DOHH2 (cell line): Measurements from ENCODE around the gene DOCK4.

ENCODE experiments used
- H3F3A ChIP-seq: fragments of 200-600 bp; sonication (generic), shearing (Covaris generic); 2 replicates; pipeline ENCODE4 v1.6.0; 2016; ENCODE audit warnings: antibody characterized with exemption, mild to moderate bottlenecking; ENCODE audit not compliant: control insufficient read depth, insufficient read depth
- H3K27ac ChIP-seq: fragments of 200-600 bp; sonication (generic); 2 replicates; pipeline ENCODE4 v1.5.1; 2014; ENCODE audit warnings: low read depth, mild to moderate bottlenecking, low read length, moderate library complexity
- H3K27me3 ChIP-seq: fragments of 200-600 bp; sonication (generic); 2 replicates; pipeline ENCODE4 v1.6.1; 2014; ENCODE audit warnings: mild to moderate bottlenecking, low read length, mixed read lengths; ENCODE audit not compliant: control insufficient read depth
- H3K36me3 ChIP-seq: fragments of 200-600 bp; sonication (generic); 2 replicates; pipeline ENCODE4 v1.6.1; 2014; ENCODE audit warnings: mild to moderate bottlenecking, low read length, moderate library complexity, mixed read lengths; ENCODE audit not compliant: control insufficient read depth
- H3K4me1 ChIP-seq: fragments of 200-600 bp; sonication (generic); 2 replicates; pipeline ENCODE4 v1.6.1; 2014; ENCODE audit warnings: mild to moderate bottlenecking, low read length, mixed read lengths; ENCODE audit not compliant: control insufficient read depth
- H3K4me2 ChIP-seq: fragments of 200-600 bp; sonication (generic); 2 replicates; pipeline ENCODE4 v1.6.0; 2014; ENCODE audit warnings: mild to moderate bottlenecking, low read length, moderate library complexity
- H3K4me3 ChIP-seq: fragments of 200-600 bp; sonication (generic); 2 replicates; pipeline ENCODE4 v1.5.1; 2014; ENCODE audit warnings: mild to moderate bottlenecking, low read length, mixed read lengths
- H3K79me2 ChIP-seq: fragments of 200-600 bp; sonication (generic); 2 replicates; pipeline ENCODE4 v1.6.1; 2014; ENCODE audit warnings: mild to moderate bottlenecking, low read length, mixed read lengths; ENCODE audit not compliant: control insufficient read depth
- H3K9me2 ChIP-seq: fragments of 200-600 bp; sonication (generic); replicated peaks from 2 replicates; pipeline ENCODE4 v1.6.1; 2014; ENCODE audit warnings: mild to moderate bottlenecking, low read length, mixed read lengths; ENCODE audit not compliant: control insufficient read depth
- H3K9me3 ChIP-seq: fragments of 200-600 bp; sonication (generic); 2 replicates; pipeline ENCODE4 v1.6.1; 2014; ENCODE audit warnings: antibody characterized with exemption, low read length, mixed read lengths; ENCODE audit not compliant: control insufficient read depth, insufficient read depth
- H4K20me1 ChIP-seq: fragments of 200-600 bp; sonication (generic); 2 replicates; pipeline ENCODE4 v1.6.0; 2014; ENCODE audit warnings: low read depth, mild to moderate bottlenecking, antibody characterized with exemption, low read length, moderate library complexity; ENCODE audit not compliant: control insufficient read depth, insufficient read depth
- CTCF ChIP-seq: fragments of 200-600 bp; sonication (generic); IDR thresholded peaks from one replicate; pipeline ENCODE4 v1.5.1; 2014; ENCODE audit warnings: antibody characterized with exemption, mild to moderate bottlenecking, low read depth, low read length; ENCODE audit not compliant: poor library complexity, severe bottlenecking
- EZH2phosphoT487 ChIP-seq: fragments of 200-600 bp; sonication (generic); IDR thresholded peaks from 2 replicates; pipeline ENCODE4 v1.6.1; 2017; ENCODE audit warnings: borderline replicate concordance, mild to moderate bottlenecking, antibody characterized with exemption, low read length, moderate library complexity, mixed read lengths

The DOCK4 gene

DNA sequence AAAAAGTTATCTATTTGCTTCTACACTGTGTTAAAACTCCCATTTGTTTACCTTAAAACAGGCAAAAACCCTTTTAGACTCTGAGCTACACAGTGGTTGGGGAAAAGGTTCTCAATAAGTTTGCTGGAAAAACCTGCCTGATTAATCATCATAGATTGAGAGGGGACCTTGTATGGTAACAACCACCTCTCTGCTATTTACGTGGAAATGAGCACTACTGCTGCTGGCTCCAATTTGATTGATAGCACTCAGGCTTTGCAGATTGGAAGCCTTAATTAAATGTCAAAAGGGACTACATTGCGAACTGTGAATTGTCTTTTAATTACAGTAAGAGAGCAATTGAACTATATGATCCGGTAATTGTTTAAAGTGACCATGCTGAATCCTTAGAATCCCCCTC, 525.0 kb downstream of the DOCK4 start:
- H4K20me1 ChIP-seq = no peaks in the 10 kb centered on the region
- peaks cover 6% of the 10 kb centered on the region for H3K27me3 ChIP-seq
- no peak overlapping the region for H3K27ac ChIP-seq
- no peaks in the 10 kb centered on the region for H3K9me3 ChIP-seq
- no peaks in the 10 kb centered on the region for H3K79me2 ChIP-seq
- H3K4me3 ChIP-seq = no peak overlapping the region
- no peaks in the 10 kb centered on the region for H3F3A ChIP-seq
- no peaks in the 10 kb centered on the region for H3K4me1 ChIP-seq
- no peaks in the 10 kb centered on the region for H3K9me2 ChIP-seq
- no peaks in the 10 kb centered on the region for H3K36me3 ChIP-seq
- no peak overlapping the region for H3K4me2 ChIP-seq
- TF ChIP-seq EZH2phosphoT487 (no peak), CTCF (no peak)

- Histone ChIP-seq H3K4me3 (no peak overlapping the region), H3K9me3 (no peaks in the 10 kb centered on the region), H3K27ac (no peak overlapping the region), H3K4me1 (no peaks in the 10 kb centered on the region), H3K27me3 (peaks cover 6% of the 10 kb centered on the region), H3F3A (no peaks in the 10 kb centered on the region), H3K4me2 (no peak overlapping the region), H3K9me2 (no peaks in the 10 kb centered on the region), H4K20me1 (no peaks in the 10 kb centered on the region), H3K79me2 (no peaks in the 10 kb centered on the region), H3K36me3 (no peaks in the 10 kb centered on the region)
- no peak for TF ChIP-seq EZH2phosphoT487
- no peak for TF ChIP-seq CTCF
Observed at GRCh38 chr7:111678986-111679385, 527.2 kb downstream of the DOCK4 start.

DNA sequence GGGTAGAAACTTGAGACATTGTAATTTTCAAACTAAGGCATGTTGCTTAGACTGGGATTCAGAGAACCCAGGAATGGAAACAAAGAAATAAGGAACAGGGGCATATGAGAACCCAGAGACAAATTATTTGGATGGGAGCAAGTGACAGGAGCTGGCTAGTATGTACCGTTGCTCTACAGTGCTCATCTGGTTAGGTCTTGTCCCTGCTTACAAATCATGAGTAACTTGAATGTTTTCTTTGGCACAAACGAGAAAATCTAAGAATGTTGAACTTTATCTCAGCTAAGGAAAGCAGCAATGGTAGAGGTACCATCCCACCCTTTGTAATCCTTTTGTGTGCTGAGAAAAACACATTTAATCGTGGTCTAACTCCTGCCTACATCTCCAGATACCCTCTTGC, 527.9 kb downstream of the DOCK4 start:
- Histone ChIP-seq H3K9me2 (no peaks in the 10 kb centered on the region), H3K4me2 (no peak overlapping the region), H3K27ac (no peak overlapping the region), H3K4me1 (no peaks in the 10 kb centered on the region), H3K9me3 (no peaks in the 10 kb centered on the region), H3K4me3 (no peak overlapping the region), H3K27me3 (peaks cover 6% of the 10 kb centered on the region), H3K36me3 (no peaks in the 10 kb centered on the region), H3F3A (no peaks in the 10 kb centered on the region), H4K20me1 (no peaks in the 10 kb centered on the region), H3K79me2 (no peaks in the 10 kb centered on the region)
- TF ChIP-seq CTCF (no peak), EZH2phosphoT487 (no peak)

DNA sequence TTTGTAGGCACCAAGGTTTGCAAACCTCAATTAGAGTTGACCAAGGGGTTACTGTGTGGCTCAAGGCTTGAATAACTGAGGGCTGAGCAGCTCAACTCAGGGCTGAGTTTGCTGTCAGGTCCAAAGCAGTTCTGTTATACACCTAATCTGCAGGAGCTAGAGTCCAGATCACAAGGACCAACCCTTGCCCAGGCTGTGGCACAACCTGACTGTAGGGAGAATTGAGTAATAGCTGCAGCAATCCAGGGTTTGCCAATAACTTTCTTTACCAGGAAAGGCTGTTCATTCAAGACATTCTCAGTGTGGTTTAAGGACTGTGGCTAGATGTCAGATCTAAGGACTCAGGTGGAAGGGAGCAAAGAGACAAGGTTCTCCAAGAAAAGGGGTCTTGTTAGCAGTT, 528.4 kb downstream of the DOCK4 start:
- Histone ChIP-seq H3K4me2 (no peak overlapping the region), H3K79me2 (no peaks in the 10 kb centered on the region), H3K27me3 (peaks cover 6% of the 10 kb centered on the region), H3K4me3 (no peak overlapping the region), H3K27ac (no peak overlapping the region), H4K20me1 (no peaks in the 10 kb centered on the region), H3K4me1 (no peaks in the 10 kb centered on the region), H3F3A (no peaks in the 10 kb centered on the region), H3K9me2 (no peaks in the 10 kb centered on the region), H3K9me3 (no peaks in the 10 kb centered on the region), H3K36me3 (no peaks in the 10 kb centered on the region)
- TF ChIP-seq CTCF = no peak
- no peak for TF ChIP-seq EZH2phosphoT487
